ENCODE results near the gene TBC1D22B. TPM values are rescaled to one million over a fixed set of nuclear protein-coding genes. Genes with fewer than 3 reads are reported as not detected.

The TBC1D22B gene
- total and polyA plus RNA-seq, 2 of the 13 experiments (the other 11 are each of a cell fraction or from before 2014, with no cell fraction given): 9.7 to 12.9 TPM

DNA sequence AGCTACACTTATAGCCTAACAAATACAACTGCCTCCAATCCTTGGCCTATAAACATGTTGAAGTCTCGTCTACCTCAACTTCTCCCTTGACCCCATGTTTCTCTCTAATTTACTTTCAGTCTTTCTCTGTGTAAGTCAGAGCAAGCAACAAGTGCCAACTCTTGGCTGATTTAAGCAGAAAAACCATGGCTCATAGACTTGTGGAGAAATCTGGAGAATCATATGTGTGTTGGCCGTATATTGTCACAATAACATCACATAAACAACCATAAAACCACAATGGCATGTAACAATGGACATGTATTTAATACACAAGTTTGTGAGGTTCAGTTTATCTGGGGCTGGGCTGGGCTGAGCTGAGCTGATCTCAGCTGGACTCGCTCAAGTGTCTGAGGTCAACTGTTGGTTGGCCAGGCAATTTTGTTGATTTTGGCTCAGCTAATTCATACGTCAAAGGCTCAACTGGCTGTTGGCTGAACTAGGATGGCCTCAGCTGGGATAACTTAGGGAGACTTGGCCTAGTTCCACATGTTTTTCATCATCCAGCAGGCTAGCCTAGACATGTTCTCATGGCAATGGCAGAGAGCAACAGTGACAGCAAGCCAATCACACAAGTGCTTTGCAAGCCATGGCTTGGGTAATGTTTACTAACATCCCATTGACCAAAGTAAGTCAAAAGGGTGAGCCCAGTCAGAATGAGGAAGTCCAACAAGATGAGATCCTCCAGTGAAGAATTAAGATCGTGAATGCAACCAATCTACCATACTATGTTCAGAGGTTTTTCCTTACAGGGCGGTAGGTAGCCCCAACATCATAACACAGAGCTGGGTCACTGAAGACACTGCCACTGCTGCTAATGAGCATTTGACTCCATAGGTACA lies 12.9 kb upstream of the TBC1D22B start (continued):
- TF ChIP-seq, protein P1, sequence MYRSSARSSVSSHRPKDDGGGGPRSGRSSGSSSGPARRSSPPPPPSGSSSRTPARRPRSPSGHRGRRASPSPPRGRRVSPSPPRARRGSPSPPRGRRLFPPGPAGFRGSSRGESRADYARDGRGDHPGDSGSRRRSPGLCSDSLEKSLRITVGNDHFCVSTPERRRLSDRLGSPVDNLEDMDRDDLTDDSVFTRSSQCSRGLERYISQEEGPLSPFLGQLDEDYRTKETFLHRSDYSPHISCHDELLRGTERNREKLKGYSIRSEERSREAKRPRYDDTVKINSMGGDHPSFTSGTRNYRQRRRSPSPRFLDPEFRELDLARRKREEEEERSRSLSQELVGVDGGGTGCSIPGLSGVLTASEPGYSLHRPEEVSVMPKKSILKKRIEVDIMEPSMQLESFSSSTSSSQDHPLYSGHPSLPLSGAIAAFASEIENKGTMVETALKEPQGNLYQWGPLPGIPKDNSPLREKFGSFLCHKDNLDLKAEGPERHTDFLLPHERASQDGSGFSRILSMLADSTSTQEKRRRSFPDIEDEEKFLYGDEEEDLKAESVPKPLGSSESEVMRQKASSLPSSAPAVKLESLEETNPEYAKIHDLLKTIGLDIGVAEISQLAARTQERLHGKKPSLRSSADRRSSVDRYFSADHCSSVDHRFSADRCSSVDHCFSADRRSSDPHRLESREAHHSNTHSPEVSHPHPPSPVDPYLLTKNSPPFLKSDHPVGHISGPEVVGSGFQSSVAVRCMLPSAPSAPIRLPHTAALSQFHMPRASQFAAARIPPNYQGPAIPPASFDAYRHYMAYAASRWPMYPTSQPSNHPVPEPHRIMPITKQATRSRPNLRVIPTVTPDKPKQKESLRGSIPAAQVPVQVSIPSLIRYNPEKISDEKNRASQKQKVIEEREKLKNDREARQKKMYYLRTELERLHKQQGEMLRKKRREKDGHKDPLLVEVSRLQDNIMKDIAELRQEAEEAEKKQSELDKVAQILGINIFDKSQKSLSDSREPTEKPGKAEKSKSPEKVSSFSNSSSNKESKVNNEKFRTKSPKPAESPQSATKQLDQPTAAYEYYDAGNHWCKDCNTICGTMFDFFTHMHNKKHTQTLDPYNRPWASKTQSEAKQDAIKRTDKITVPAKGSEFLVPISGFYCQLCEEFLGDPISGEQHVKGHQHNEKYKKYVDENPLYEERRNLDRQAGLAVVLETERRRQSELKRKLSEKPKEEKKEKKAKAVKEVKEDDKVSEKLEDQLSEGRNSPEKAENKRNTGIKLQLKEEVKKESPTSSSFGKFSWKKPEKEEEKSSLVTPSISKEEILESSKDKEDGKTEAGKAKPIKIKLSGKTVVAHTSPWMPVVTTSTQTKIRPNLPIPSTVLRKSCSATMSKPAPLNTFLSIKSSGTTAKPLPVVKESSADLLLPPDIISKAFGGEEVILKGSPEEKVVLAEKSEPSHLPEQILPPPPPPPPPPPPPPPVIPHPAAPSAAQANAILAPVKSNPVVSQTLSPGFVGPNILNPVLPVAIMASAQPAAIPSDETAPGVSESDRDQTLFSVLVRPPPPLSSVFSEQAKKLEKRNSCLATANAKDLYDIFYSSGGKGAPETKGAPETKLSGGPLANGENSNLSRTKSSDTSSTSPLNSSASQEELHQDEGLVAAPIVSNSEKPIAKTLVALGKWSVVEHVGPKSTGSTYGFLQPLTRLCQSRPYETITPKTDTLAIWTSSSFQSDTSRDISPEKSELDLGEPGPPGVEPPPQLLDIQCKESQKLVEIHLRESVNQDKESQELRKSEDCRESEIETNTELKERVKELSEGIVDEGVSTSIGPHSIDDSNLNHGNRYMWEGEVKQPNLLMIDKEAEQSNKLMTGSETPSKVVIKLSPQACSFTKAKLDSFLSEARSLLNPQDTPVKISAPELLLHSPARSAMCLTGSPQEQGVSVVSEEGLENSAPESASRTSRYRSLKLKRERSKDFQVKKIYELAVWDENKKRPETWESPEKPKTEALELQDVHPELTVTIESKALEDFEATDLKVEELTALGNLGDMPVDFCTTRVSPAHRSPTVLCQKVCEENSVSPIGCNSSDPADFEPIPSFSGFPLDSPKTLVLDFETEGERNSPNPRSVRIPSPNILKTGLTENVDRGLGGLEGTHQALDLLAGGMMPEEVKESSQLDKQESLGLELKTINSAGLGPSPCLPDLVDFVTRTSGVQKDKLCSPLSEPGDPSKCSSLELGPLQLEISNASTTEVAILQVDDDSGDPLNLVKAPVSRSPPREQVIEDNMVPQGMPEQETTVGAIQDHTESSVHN (CRISPR knock-in tag; IDR thresholded peaks at IDR 0.05): 0 out of 2 replicates have a peak, but pooled peaks have one; percentile 61
- TF ChIP-seq ZNF724P (CRISPR knock-in tag; IDR thresholded peaks at IDR 0.05; ENCODE audit: borderline replicate concordance) (peak; percentile 88), ZNF549 (CRISPR knock-in tag; IDR thresholded peaks at IDR 0.05) (no peak), AHR (CRISPR knock-in tag; IDR thresholded peaks at IDR 0.05) (peak; percentile 51; the same call in 1 of the 2 replicates), ZBTB38 (CRISPR knock-in tag; IDR thresholded peaks at IDR 0.05) (no peak), ZSCAN31 (CRISPR knock-in tag; IDR thresholded peaks at IDR 0.05; ENCODE audit: low read depth) (peak; percentile 49; the same call in 1 of the 2 replicates), ZNF263 (CRISPR knock-in tag; IDR thresholded peaks at IDR 0.05) (peak; percentile 61; the same call in 1 of the 2 replicates), ZNF232 (CRISPR knock-in tag; IDR thresholded peaks at IDR 0.05; ENCODE audit: borderline replicate concordance) (peak; percentile 59; the same call in 1 of the 2 replicates), ZNF354B (CRISPR knock-in tag; IDR thresholded peaks at IDR 0.05) (peak; percentile 4; the same call in 1 of the 2 replicates)
- TF ChIP-seq, protein P2, sequence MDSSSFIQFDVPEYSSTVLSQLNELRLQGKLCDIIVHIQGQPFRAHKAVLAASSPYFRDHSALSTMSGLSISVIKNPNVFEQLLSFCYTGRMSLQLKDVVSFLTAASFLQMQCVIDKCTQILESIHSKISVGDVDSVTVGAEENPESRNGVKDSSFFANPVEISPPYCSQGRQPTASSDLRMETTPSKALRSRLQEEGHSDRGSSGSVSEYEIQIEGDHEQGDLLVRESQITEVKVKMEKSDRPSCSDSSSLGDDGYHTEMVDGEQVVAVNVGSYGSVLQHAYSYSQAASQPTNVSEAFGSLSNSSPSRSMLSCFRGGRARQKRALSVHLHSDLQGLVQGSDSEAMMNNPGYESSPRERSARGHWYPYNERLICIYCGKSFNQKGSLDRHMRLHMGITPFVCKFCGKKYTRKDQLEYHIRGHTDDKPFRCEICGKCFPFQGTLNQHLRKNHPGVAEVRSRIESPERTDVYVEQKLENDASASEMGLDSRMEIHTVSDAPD (CRISPR knock-in tag; IDR thresholded peaks at IDR 0.05): peak; percentile 89
- TF ChIP-seq, protein P3, sequence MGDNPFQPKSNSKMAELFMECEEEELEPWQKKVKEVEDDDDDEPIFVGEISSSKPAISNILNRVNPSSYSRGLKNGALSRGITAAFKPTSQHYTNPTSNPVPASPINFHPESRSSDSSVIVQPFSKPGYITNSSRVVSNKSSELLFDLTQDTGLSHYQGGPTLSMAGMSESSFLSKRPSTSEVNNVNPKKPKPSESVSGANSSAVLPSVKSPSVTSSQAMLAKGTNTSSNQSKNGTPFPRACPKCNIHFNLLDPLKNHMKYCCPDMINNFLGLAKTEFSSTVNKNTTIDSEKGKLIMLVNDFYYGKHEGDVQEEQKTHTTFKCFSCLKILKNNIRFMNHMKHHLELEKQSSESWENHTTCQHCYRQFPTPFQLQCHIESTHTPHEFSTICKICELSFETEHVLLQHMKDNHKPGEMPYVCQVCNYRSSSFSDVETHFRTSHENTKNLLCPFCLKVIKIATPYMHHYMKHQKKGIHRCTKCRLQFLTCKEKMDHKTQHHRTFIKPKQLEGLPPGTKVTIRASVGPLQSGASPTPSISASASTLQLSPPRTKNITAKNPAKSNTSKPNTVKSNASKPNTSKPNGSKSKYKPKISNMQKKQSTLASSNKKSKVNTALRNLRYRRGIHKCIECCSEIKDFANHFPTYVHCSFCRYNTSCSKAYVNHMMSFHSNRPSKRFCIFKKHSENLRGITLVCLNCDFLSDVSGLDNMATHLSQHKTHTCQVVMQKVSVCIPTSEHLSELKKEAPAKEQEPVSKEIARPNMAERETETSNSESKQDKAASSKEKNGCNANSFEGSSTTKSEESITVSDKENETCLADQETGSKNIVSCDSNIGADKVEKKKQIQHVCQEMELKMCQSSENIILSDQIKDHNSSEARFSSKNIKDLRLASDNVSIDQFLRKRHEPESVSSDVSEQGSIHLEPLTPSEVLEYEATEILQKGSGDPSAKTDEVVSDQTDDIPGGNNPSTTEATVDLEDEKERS (CRISPR knock-in tag; IDR thresholded peaks at IDR 0.05): 0 out of 2 replicates have a peak, but pooled peaks have one; percentile 53
- TF ChIP-seq, protein P4, sequence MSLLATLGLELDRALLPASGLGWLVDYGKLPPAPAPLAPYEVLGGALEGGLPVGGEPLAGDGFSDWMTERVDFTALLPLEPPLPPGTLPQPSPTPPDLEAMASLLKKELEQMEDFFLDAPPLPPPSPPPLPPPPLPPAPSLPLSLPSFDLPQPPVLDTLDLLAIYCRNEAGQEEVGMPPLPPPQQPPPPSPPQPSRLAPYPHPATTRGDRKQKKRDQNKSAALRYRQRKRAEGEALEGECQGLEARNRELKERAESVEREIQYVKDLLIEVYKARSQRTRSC (CRISPR knock-in tag; IDR thresholded peaks at IDR 0.05; ENCODE audit: low read depth): 0 out of 2 replicates have a peak, but pooled peaks have one; percentile 31

Measured in HepG2 (cell line).